HL-60 (cell line): ENCODE data around the gene DLL4.
A peak's percentile ranks its signal among the peaks of the same experiment; 100 is the strongest.

Source experiments
- DNase-seq, 2 experiments: peaks; one replicate each; pipeline ENCODE4 v3.0.0-alpha.2; 2010 to 2020; ENCODE audit warnings: low read depth in 1 of 2, low spot score in 1 of 2
- H3K27ac ChIP-seq: fragments of 250-450 bp; sonication (Bioruptor Pico); replicated peaks from 2 replicates; pipeline ENCODE4 v1.5.1; 2020; ENCODE audit warnings: mild to moderate bottlenecking, moderate library complexity
- H3K27me3 ChIP-seq: fragments of 250-450 bp; sonication (Bioruptor Pico); 2 replicates; pipeline ENCODE4 v1.5.1; 2021; ENCODE audit warnings: mild to moderate bottlenecking, moderate library complexity; ENCODE audit not compliant: insufficient read depth, poor library complexity, severe bottlenecking
- H3K4me3 ChIP-seq: replicated peaks from 2 replicates; pipeline ENCODE4 v1.5.1; 2011; ENCODE audit warnings: mild to moderate bottlenecking, control low read depth, low read length; ENCODE audit not compliant: insufficient read depth
- CTCF ChIP-seq: IDR thresholded peaks from one replicate; pipeline ENCODE4 v1.5.1; 2011; ENCODE audit warnings: low read length, control low read depth, inconsistent platforms; ENCODE audit not compliant: insufficient read depth
- GABPA ChIP-seq: IDR thresholded peaks from 2 replicates; pipeline ENCODE4 v1.6.1; 2012; ENCODE audit warnings: low read depth
- POLR2AphosphoS5 ChIP-seq: IDR thresholded peaks from 2 replicates; pipeline ENCODE4 v1.6.1; 2012; ENCODE audit warnings: low read depth
- REST ChIP-seq: IDR thresholded peaks from 2 replicates; pipeline ENCODE4 v1.6.1; 2012; ENCODE audit warnings: low read depth; ENCODE audit not compliant: insufficient replicate concordance
- SPI1 ChIP-seq: IDR thresholded peaks from 2 replicates; pipeline ENCODE4 v1.6.1; 2012; ENCODE audit warnings: low read depth, mild to moderate bottlenecking, borderline replicate concordance

DLL4 gene

GRCh38 chr15:40918799-40919392 lies 10.2 kb upstream of the DLL4 start:
- Histone ChIP-seq H3K27ac (no peak overlapping the region), H3K27me3 (no peaks in the 10 kb centered on the region), H3K4me3 (no peak overlapping the region)
- no peak for DNase-seq
- TF ChIP-seq CTCF (no peak), POLR2AphosphoS5 (no peak), REST (no peak), GABPA (no peak), SPI1 (no peak)

GRCh38 chr15:40921949-40922607 lies 7.1 kb upstream of the DLL4 start:
- Histone ChIP-seq H3K27me3 (peaks cover 12% of the 10 kb centered on the region), H3K27ac (no peak overlapping the region), H3K4me3 (no peak overlapping the region)
- no peak for TF ChIP-seq CTCF
- TF ChIP-seq REST: peak; percentile 81
- DNase-seq: no peak

- no peak for DNase-seq
- no peak overlapping the region for H3K4me3 ChIP-seq
- H3K27ac ChIP-seq: no peak overlapping the region
- H3K27me3 ChIP-seq: peaks cover 16% of the 10 kb centered on the region
- TF ChIP-seq SPI1 (no peak), POLR2AphosphoS5 (no peak), GABPA (no peak), REST (no peak), CTCF (no peak)
These were observed 6.5 kb upstream of the DLL4 start for GRCh38 chr15:40922608-40923005.
